T1000 (cell line): ENCODE measurements around the gene YIPF4.
"Not testable (repeated sequence)": the region's sequence is repeated elsewhere in the genome, so short reads cannot be mapped to it uniquely, and the experiment has no call there.

ENCODE experiments used
- DNase-seq: peaks from one replicate; lab custom pipeline; 2025; ENCODE audit warnings: mixed read lengths; lab: John Stamatoyannopoulos, UW

The YIPF4 gene

GRCh38 chr2:32289165-32289999 is 11.7 kb downstream of the YIPF4 start:
- DNase-seq = no peak

- no peak for DNase-seq
Measured at GRCh38 chr2:32290000-32290339, 12.3 kb downstream of the YIPF4 start.

- no peak for DNase-seq
Measured at GRCh38 chr2:32291746-32292145, 14.0 kb downstream of the YIPF4 start.

GRCh38 chr2:32293493-32293892 is 15.8 kb downstream of the YIPF4 start:
- DNase-seq = not testable (repeated sequence)

GRCh38 chr2:32293966-32294562 is 16.4 kb downstream of the YIPF4 start:
- not testable (repeated sequence) for DNase-seq

GRCh38 chr2:32310577-32310976 is 32.9 kb downstream of the YIPF4 start:
- DNase-seq = no peak

GRCh38 chr2:32314886-32315285 is 37.2 kb downstream of the YIPF4 start:
- DNase-seq = no peak

GRCh38 chr2:32328679-32329078 is 51.0 kb downstream of the YIPF4 start:
- not testable (repeated sequence) for DNase-seq

GRCh38 chr2:32329180-32329980 is 51.7 kb downstream of the YIPF4 start:
- DNase-seq = not testable (repeated sequence)

GRCh38 chr2:32330136-32330535 is 52.4 kb downstream of the YIPF4 start:
- DNase-seq = no peak

GRCh38 chr2:32342801-32343200 is 65.1 kb downstream of the YIPF4 start:
- no peak for DNase-seq

- DNase-seq = not testable (repeated sequence)
Measured at GRCh38 chr2:32350797-32351196, 73.1 kb downstream of the YIPF4 start.

- no peak for DNase-seq
Measured at GRCh38 chr2:32355976-32356680, 78.4 kb downstream of the YIPF4 start.

- peak; percentile 96 for DNase-seq
Measured at GRCh38 chr2:32356681-32357317, 79.1 kb downstream of the YIPF4 start, which contains the start of gene BIRC6. Gene BIRC6 (plus strand): TSS chr2:32357023. CDS start chr2:32357162, 139 bp downstream.

GRCh38 chr2:32357318-32358110 is 79.8 kb downstream of the YIPF4 start:
- no peak for DNase-seq

GRCh38 chr2:32358111-32358482 is 80.4 kb downstream of the YIPF4 start:
- DNase-seq = no peak

- DNase-seq = no peak
Measured at GRCh38 chr2:32360416-32360815, 82.7 kb downstream of the YIPF4 start.

GRCh38 chr2:32362997-32363396 is 85.3 kb downstream of the YIPF4 start:
- DNase-seq = not testable (repeated sequence)

GRCh38 chr2:32363597-32363996 is 85.9 kb downstream of the YIPF4 start:
- DNase-seq = no peak

- DNase-seq = not testable (repeated sequence)
Measured at GRCh38 chr2:32364290-32364689, 86.6 kb downstream of the YIPF4 start.

- not testable (repeated sequence) for DNase-seq
Measured at GRCh38 chr2:32365679-32366078, 88.0 kb downstream of the YIPF4 start.
